HG03280 (cell line): ENCODE results near the gene SEMA6A.

ENCODE experiments used
- ATAC-seq: cut with Tn5 transposase; IDR thresholded peaks from one replicate; pipeline ENCODE4 v1.9.1; 2021; ENCODE audit warnings: mild to moderate bottlenecking, moderate library complexity; ENCODE audit not compliant: unreplicated experiment

The SEMA6A gene

GRCh38 chr5:116415182-116415581 lies 159.4 kb downstream of the SEMA6A start:
- no peak for ATAC-seq

GRCh38 chr5:116411101-116411571 lies 163.5 kb downstream of the SEMA6A start:
- no peak for ATAC-seq

GRCh38 chr5:116410336-116410890 lies 164.2 kb downstream of the SEMA6A start:
- ATAC-seq: no peak

- ATAC-seq: no peak
Observed at GRCh38 chr5:116409591-116410296, 164.9 kb downstream of the SEMA6A start.

DNA sequence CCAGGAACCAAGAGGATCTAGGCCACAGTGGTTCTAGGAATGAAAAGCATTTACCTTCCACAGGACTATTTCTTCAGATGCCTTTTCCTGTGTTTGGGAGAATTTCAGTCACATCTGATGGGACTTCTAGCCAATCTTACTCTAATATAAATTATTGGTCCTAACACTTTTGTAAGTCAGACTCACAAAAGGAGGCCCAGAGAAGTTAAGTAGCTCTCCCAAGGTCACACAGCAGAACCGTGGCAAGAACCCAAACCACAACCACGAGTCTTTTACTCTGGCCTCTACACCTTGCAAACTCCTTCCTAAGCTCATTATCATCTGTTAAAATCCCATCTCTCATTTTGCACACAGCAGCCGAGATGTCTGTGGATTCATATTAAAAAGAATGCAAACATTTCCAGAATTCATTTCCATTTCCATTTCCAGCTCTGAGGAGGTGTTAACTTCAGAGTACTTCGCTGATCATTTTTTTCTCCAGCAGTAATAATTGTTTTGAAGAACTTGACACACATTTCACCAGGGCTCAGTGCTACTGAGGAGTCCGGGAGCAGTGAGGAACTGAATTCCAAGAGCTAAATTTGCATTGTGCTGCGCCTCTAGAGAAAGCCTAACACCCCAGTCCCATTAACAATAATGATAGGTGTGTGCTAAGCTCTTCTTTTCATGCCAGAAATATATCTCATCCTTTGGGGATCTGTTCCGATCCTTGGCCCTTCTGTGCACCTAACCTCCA lies 168.1 kb downstream of the SEMA6A start:
- no peak for ATAC-seq

DNA sequence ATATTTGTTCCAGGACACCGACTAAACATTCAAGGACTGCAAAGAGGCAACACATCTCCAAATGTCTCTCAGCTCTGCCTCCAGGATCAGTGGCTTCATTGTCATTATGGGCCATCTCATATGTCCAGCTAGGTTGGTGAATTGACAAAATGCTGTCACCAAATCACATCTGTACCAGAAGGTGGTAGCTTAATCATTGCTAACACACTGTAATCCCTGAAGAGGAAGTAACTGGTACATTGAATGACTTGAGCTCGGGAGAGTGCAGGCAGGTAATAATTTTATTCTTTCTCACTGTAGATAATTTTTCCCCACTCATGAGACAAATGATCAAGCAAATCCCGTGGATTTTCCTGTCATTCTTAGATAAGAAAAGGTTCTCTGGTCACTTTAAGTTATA lies 169.8 kb downstream of the SEMA6A start:
- no peak for ATAC-seq

DNA sequence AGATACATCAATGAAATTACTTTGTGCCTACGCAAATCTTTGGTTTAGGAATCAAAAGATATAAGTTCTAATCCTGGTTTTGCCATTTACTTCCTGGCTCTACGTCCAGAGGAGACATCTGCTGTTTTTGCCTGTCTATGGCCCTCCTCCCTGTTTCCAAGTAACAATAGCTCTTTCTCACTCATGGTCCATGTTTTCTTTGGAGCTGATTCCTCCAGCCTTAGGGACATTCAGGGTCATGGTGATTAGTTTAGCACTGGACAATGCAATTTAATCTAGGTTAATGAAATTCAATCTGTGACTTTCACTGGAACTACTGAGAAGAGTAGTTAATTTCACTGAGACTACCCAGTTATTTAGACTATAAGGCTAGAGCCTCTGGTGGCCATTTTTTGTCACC lies 170.6 kb downstream of the SEMA6A start:
- no peak for ATAC-seq

DNA sequence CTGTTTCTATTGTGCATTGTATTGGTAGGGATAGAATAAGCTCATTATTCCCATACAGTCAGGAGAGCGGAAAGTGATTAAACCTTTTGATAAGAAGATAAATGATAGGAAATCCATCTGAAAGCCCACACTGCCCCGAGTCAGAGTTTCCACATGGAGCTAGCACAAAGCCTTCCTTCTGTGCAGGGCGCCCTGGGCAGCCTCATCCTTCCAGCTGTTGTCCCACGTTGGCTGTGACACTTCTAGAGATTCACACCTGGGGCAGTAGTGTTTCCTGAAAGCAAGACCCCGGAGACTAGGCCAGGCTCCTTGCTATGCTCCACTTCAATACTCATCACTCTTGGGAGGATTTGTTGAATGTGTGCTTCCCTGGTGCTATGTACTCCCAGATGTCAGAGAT lies 172.4 kb downstream of the SEMA6A start:
- no peak for ATAC-seq

GRCh38 chr5:116401576-116401975 lies 173.0 kb downstream of the SEMA6A start:
- no peak for ATAC-seq

GRCh38 chr5:116396476-116397099 lies 178.0 kb downstream of the SEMA6A start:
- ATAC-seq: no peak

DNA sequence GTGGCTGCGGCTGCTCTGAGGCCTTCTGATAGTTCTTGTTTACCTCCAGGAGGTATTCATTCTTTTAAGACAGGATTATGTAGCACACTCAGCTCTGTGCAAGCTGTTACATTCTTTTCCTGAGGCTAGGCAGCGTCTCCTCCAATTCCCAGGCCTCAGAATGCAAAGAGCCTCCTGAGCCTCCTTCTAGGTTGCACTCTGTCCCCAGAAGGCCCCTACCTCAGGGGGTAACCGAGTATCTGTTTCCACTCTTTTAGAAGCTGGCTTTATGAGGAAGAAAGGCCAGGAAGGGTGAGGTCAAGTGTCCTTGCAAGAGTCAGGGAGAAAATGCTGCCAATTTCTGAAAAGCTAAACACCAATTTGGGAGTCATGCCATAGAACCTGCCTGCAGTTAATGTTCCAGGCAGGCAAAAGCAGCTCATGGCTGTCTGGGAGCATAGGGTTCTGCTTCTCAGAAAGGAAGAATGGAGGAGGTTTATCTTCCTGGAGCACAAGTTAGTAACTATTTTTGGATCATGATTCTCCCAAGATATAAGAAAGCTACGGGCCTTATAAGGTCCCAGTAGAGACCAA lies 178.9 kb downstream of the SEMA6A start:
- ATAC-seq: no peak

- ATAC-seq: no peak
Observed at GRCh38 chr5:116395226-116395625, 179.4 kb downstream of the SEMA6A start.

DNA sequence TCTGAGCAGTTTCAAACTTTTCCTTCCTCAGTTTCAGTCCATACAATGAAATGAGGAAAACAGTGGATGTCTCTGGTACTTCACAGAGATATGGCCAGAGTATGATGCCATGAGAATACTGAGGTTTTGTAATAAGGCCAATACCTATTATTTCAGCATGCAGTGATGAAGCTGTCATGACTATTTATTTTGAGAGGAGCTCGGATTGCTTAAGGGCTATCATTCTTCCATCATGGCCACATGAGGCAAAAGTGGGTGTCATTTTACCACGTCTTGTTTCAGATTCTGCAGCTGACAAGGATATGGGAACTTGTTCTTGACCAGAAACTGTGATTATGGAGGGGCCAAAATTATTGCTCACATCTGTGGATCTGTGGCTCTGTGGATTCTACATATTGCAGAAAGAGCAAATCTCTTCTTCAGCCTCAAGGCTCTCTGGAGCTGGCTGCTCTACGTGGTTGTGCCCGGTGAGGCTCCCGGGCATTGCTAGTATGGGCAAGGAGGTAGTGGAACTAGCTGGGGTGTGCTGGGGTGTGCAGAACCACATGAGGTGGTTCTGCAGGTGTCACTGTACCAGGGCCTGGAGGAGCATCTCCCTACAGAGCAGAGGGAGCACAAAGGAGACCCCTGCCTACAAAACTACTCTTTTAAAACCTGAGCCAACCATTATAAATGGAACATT lies 180.3 kb downstream of the SEMA6A start:
- no peak for ATAC-seq
